GM12874 (cell line): Measurements from ENCODE around the gene RIGI.

Source experiments
- TF ChIP-seq, protein P1 (sequence below): IDR thresholded peaks from 2 replicates; pipeline ENCODE4 v1.5.1; 2011; ENCODE audit warnings: low read depth, mild to moderate bottlenecking, control low read depth, low read length, moderate library complexity; ENCODE audit not compliant: insufficient read depth

Gene RIGI

DNA sequence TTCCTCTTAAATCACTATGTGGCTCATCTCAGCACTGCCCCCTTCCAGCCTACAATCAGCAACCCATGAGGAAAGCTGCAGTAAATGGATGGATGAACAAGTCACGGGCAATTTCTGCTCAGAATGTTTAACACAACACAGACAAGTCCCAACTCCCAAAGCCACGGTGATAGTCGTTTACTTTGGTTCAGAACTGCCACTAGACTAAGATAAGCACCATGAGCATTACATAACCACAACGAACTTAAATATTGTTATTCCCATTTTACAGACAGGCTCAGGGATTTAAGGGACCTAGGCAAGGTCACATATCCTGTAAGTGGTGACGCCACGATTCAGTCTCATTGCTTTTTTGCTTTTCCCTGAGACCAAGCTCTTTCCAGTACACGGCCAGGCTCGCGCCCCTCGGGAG lies 24.2 kb upstream of the RIGI start:
- TF ChIP-seq, protein P1, sequence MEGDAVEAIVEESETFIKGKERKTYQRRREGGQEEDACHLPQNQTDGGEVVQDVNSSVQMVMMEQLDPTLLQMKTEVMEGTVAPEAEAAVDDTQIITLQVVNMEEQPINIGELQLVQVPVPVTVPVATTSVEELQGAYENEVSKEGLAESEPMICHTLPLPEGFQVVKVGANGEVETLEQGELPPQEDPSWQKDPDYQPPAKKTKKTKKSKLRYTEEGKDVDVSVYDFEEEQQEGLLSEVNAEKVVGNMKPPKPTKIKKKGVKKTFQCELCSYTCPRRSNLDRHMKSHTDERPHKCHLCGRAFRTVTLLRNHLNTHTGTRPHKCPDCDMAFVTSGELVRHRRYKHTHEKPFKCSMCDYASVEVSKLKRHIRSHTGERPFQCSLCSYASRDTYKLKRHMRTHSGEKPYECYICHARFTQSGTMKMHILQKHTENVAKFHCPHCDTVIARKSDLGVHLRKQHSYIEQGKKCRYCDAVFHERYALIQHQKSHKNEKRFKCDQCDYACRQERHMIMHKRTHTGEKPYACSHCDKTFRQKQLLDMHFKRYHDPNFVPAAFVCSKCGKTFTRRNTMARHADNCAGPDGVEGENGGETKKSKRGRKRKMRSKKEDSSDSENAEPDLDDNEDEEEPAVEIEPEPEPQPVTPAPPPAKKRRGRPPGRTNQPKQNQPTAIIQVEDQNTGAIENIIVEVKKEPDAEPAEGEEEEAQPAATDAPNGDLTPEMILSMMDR: no peak

DNA sequence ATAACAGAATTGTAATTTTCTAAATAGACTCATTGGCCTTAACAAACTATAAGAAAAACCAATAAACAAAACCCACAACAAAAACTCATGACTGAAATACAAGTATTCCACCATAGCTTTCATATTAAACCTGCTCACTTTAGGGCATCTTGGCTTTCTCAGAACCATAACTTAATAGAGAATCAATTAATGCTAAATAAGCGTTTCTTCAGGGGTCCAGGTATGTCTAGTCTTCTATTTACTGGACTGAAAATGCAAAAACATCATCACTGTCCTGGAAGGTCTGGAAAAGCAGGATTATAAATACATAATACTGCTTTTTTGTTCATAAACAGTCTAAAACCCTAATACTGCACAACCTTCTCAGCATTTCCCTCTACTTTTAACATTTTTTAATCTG lies 19.9 kb upstream of the RIGI start:
- TF ChIP-seq, protein P1: no peak

- TF ChIP-seq, protein P1: no peak
Observed at GRCh38 chr9:32543047-32543446, 17.1 kb upstream of the RIGI start.

- TF ChIP-seq, protein P1: no peak
Observed at GRCh38 chr9:32533816-32534215, 7.8 kb upstream of the RIGI start.

GRCh38 chr9:32533336-32533735 lies 7.3 kb upstream of the RIGI start:
- TF ChIP-seq, protein P1: no peak

- TF ChIP-seq, protein P1: no peak
Observed at GRCh38 chr9:32526707-32527048, 682 bp upstream of the RIGI start.

DNA sequence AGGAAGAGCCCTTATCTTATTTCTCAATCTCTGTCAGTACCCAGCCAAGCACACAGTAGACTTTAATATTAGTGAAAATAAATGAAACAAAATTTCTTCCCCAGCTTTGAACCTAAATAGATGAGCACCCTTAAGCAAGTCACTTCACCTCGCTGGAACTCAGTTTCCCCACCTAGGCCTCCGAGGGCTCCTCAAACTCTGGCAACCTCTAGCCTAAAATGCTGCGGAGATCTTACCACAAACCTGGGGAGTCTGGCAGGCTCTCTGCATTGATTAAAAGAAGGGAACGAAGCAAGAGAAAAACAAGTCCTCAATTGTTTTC lies 326 bp downstream of the RIGI start:
- TF ChIP-seq, protein P1: no peak
